Activated CD8-positive, alpha-beta T cell treated with anti-CD3 and anti-CD28 coated beads for 36 hours (primary cell): ENCODE measurements around the gene HSD17B7. TPM values are rescaled to one million over a fixed set of nuclear protein-coding genes. Genes with fewer than 3 reads are reported as not detected.

Experiments used
- ATAC-seq: fragments of 200-7000 bp; cut with Tn5 transposase; one replicate; pipeline ENCODE4 v1.10.0; 2021; ENCODE audit warnings: mild to moderate bottlenecking, moderate library complexity
- CTCF ChIA-PET: fragments of 350-600 bp; sonication (Branson Sonifier 250); formaldehyde crosslinking; loops from one replicate; lab custom pipeline; 2021; ENCODE audit warnings: antibody characterized with exemption; lab: Charles Lee
- POLR2A ChIA-PET: fragments of 350-600 bp; sonication (Branson Sonifier 250); formaldehyde crosslinking; loops from one replicate; lab custom pipeline; 2021; ENCODE audit warnings: antibody characterized with exemption; lab: Charles Lee
- DNase-seq: peaks from one replicate; pipeline ENCODE4 v3.0.0-alpha.2; 2020
- H3K27ac Mint-ChIP-seq: one replicate; pipeline ENCODE4 v1.8.0; 2021; ENCODE audit warnings: mild to moderate bottlenecking, mixed read lengths
- H3K27me3 Mint-ChIP-seq: one replicate; pipeline ENCODE4 v1.8.0; 2021; ENCODE audit warnings: mixed read lengths
- H3K36me3 Mint-ChIP-seq: one replicate; pipeline ENCODE4 v1.8.0; 2021; ENCODE audit warnings: low read depth, mixed read lengths
- H3K4me1 Mint-ChIP-seq: one replicate; pipeline ENCODE4 v1.8.0; 2021; ENCODE audit warnings: low read depth, mixed read lengths
- H3K4me3 Mint-ChIP-seq: one replicate; pipeline ENCODE4 v1.8.0; 2021; ENCODE audit warnings: mild to moderate bottlenecking, moderate library complexity, mixed read lengths
- H3K9me3 Mint-ChIP-seq: one replicate; pipeline ENCODE4 v1.8.0; 2021; ENCODE audit warnings: mixed read lengths
- intact Hi-C: fragments of 100-400 bp; cut with micrococcal nuclease; formaldehyde crosslinking; loops from one replicate; pipeline ENCODE4 v1.10.0; 2022
- total RNA-seq, 2 experiments: library from RNA; stranded (reverse); gene quantifications; one replicate each; pipeline ENCODE4 v1.2.3, GENCODE V29; 2021
- TF ChIP-seq, protein P1 (sequence below): fragments of 200-600 bp; IDR thresholded peaks from one replicate; pipeline ENCODE4 v1.8.0; 2022; ENCODE audit warnings: antibody characterized with exemption, mild to moderate bottlenecking

Gene HSD17B7
- total RNA-seq, 2 experiments from 2014 or later: 28.8 to 31.1 TPM

DNA sequence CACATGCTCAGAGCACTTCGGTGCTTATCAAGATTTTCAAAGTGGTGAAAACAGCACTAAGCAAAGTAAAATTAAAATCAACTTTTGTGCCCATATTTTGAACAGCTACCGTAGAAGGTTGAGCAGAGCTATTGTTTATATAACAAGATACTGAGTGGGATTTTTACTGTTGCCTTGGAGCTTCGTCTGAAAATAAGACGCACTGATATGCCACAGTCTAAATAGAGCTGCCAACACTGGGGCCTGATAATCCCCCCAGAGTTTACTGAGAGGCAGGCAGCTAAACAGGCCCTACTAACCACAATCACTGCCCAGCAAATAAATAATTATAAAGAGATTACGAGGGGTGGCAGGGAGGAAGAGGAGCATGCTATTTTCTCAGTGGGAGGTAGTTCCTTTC lies 71.1 kb downstream of the HSD17B7 start:
- no peak overlapping the region for H3K27ac Mint-ChIP-seq
- H3K4me1 Mint-ChIP-seq: no peaks in the 10 kb centered on the region
- intact Hi-C loops: no loop called here
- H3K27me3 Mint-ChIP-seq: peaks cover 15% of the 10 kb centered on the region
- no peak overlapping the region for H3K4me3 Mint-ChIP-seq
- H3K36me3 Mint-ChIP-seq: no peaks in the 10 kb centered on the region
- TF ChIP-seq, protein P1, sequence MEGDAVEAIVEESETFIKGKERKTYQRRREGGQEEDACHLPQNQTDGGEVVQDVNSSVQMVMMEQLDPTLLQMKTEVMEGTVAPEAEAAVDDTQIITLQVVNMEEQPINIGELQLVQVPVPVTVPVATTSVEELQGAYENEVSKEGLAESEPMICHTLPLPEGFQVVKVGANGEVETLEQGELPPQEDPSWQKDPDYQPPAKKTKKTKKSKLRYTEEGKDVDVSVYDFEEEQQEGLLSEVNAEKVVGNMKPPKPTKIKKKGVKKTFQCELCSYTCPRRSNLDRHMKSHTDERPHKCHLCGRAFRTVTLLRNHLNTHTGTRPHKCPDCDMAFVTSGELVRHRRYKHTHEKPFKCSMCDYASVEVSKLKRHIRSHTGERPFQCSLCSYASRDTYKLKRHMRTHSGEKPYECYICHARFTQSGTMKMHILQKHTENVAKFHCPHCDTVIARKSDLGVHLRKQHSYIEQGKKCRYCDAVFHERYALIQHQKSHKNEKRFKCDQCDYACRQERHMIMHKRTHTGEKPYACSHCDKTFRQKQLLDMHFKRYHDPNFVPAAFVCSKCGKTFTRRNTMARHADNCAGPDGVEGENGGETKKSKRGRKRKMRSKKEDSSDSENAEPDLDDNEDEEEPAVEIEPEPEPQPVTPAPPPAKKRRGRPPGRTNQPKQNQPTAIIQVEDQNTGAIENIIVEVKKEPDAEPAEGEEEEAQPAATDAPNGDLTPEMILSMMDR: no peak
- DNase-seq: no peak
- ATAC-seq: no peak
- POLR2A ChIA-PET: no interaction called here
- CTCF ChIA-PET: interaction anchor here (1.0 to 1.6 kb wide), 2 partner anchors 13 to 454 kb away, joined by 3 to 6 read pairs; no protein-coding TSS in a partner anchor
- no peaks in the 10 kb centered on the region for H3K9me3 Mint-ChIP-seq

Other genes starting within 250 kb of the HSD17B7 start
- 10 to 100 TPM; 37.9 to 40.6 TPM for gene UAP1, start 229.0 kb upstream of the HSD17B7 start, total RNA-seq
- gene DDR2, start 158.2 kb upstream of the HSD17B7 start, total RNA-seq: under 1 TPM; 0.31 to 0.45 TPM
- not detected for gene CCDC190, start 70.5 kb downstream of the HSD17B7 start, total RNA-seq